Brain microvascular endothelial cell (primary cell): ENCODE data around the gene LPIN1.

ENCODE experiments used
- DNase-seq: peaks from one replicate; pipeline ENCODE4 v3.0.0-alpha.2; 2020
- H3K27ac ChIP-seq: fragments of 250-450 bp; sonication (Bioruptor Pico); 2 replicates; pipeline ENCODE4 v1.5.1; 2020; ENCODE audit warnings: mild to moderate bottlenecking, moderate library complexity
- H3K27me3 ChIP-seq: fragments of 250-450 bp; sonication (Bioruptor Pico); replicated peaks from 2 replicates; pipeline ENCODE4 v1.5.1; 2020; ENCODE audit warnings: mild to moderate bottlenecking
- H3K36me3 ChIP-seq: fragments of 250-450 bp; sonication (Bioruptor Pico); replicated peaks from 2 replicates; pipeline ENCODE4 v1.5.1; 2020; ENCODE audit warnings: mild to moderate bottlenecking
- H3K4me3 ChIP-seq: 2 replicates; pipeline ENCODE4 v1.5.1; 2011; ENCODE audit warnings: low read depth, mild to moderate bottlenecking, control low read depth, low read length, moderate library complexity
- CTCF ChIP-seq: IDR thresholded peaks from 2 replicates; pipeline ENCODE4 v1.5.1; 2011; ENCODE audit warnings: low read depth, mild to moderate bottlenecking, moderate library complexity, low read length, control low read depth, inconsistent platforms; ENCODE audit errors: missing control alignments
- in situ Hi-C: cut with HindIII; loops from 2 replicates; pipeline ENCODE4 v1.10.0; 2017; ENCODE audit warnings: low sequenced_read_pairs, low pct_ligation_motif_present

LPIN1 gene

DNA sequence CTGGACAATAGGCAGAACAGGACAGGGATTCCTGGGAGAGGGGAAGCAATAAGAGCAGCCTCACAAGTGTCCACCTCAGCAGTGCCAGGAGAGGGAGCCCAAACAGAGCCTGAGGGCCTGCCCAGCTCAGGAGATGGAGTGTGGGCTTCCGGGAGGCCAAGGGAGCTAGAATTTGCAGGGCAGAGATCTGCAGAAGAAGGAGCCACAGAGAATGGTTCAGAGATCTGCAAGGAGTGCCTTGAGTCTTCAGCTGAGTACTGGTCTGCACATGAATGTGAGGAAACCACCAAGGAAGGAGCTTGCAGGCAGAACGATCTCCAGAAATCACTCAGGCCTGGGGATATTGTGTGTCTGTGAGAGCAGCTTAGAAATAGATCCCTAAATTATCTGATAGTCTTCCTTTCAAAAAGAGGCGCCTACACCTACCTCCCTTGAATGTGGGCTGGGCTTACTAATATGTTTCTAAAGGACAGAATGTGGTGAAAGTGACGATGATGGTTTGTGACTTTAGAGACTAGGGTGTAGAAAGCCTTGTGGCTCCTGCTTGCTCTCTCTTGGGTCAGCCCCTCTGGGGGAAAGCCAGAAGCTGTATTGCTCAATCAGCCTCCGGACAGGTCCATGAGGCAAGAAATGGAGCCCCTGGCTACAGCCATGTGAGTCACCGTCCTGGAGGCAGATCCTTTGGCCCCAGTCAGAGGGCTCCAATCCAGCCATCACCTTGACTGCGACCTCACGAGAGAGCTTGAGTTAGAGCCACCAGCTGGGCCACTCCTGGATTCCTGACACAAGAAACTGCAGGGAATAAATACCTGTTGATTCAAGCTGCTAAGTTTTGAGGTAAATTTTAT is 7.6 kb upstream of the LPIN1 start:
- peak; percentile 58 for DNase-seq
- H3K27me3 ChIP-seq = peaks cover 5% of the 10 kb centered on the region
- in situ Hi-C loops = no loop called here
- no peak overlapping the region for H3K27ac ChIP-seq
- peak; percentile 80 for TF ChIP-seq CTCF
- no peak overlapping the region for H3K4me3 ChIP-seq
- no peaks in the 10 kb centered on the region for H3K36me3 ChIP-seq

- in situ Hi-C loops = no loop called here
- DNase-seq = no peak
- H3K4me3 ChIP-seq = no peak overlapping the region
- no peaks in the 10 kb centered on the region for H3K36me3 ChIP-seq
- no peak overlapping the region for H3K27ac ChIP-seq
- H3K27me3 ChIP-seq = no peaks in the 10 kb centered on the region
- TF ChIP-seq CTCF = no peak
Measured at GRCh38 chr2:11740723-11741122, 5.7 kb upstream of the LPIN1 start.

- Histone ChIP-seq H3K27ac (no peak overlapping the region), H3K36me3 (no peaks in the 10 kb centered on the region), H3K4me3 (no peak overlapping the region), H3K27me3 (no peaks in the 10 kb centered on the region)
- DNase-seq = no peak
- in situ Hi-C loops = no loop called here
- no peak for TF ChIP-seq CTCF
Measured at GRCh38 chr2:11742317-11742701, 4.1 kb upstream of the LPIN1 start.

GRCh38 chr2:11742702-11743357 is 3.6 kb upstream of the LPIN1 start:
- no peak for TF ChIP-seq CTCF
- no peak overlapping the region for H3K27ac ChIP-seq
- in situ Hi-C loops = no loop called here
- no peak overlapping the region for H3K4me3 ChIP-seq
- H3K36me3 ChIP-seq = no peaks in the 10 kb centered on the region
- no peaks in the 10 kb centered on the region for H3K27me3 ChIP-seq
- no peak for DNase-seq

DNA sequence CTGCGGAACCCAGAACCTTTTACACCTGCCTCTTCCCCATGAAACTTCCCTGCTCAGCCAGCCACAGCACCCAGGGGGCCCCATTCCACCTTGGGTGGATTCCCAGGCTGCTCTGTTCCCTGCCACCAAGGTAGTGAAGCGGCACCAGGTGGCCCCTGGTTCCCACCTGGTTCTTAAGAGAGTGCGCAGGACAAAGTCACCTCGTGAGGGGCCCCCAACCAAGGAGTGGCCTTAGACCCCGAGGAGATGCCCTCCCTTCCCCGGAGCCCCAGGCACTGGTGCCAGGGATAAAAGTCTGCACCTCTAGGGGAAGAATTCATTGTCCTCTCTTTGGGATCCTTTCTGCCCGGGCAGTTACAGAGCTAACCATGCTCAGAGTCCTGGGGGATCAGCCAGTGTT is 3.1 kb upstream of the LPIN1 start:
- no peak for TF ChIP-seq CTCF
- H3K27ac ChIP-seq = no peak overlapping the region
- no peak overlapping the region for H3K4me3 ChIP-seq
- H3K36me3 ChIP-seq = no peaks in the 10 kb centered on the region
- no peaks in the 10 kb centered on the region for H3K27me3 ChIP-seq
- no peak for DNase-seq
- in situ Hi-C loops = no loop called here
